ENCODE measurements around the gene GNAI1. TPM values are rescaled to one million over a fixed set of nuclear protein-coding genes. Genes with fewer than 3 reads are reported as not detected.

GNAI1 gene
- total RNA-seq, 2 donors from 2014 or later, result 0.35 to 1.1 TPM

DNA sequence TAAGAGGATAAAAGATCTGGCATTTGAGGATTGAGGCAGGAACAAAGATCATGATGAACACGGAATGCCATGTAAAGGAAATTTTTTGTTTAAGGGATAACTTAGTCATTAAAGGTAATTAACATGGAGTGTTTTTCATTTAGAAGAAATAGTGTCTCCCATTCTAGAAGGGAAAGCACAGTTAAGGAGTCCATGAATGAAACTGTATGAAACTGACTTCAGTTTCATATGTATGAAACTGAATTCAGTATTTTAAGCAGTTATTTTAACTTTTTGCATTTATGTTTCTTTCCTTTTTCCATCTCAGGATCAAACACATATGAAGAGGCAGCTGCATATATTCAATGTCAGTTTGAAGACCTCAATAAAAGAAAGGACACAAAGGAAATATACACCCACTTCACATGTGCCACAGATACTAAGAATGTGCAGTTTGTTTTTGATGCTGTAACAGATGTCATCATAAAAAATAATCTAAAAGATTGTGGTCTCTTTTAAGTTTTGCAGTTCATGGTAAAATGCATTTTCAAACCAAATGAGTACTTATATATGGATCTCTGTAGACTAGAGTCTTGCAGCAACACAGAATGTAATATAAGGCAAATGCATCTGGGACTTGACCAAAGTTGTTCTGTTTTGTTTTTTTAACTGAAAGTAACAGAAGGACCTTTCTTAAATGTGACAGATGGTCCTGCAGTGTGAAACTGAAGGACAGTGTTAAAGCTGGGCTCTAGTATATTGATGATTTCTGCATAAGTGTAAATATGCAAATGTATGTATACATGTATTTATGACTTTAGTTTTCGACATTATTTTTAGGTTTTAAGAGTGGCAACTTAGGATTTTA is 82.6 kb downstream of the GNAI1 start:
- H3K9me3 ChIP-seq (ENCODE audit: control insufficient read depth, low read length, poor library complexity, severe bottlenecking), result no peaks in the 10 kb centered on the region
- H3K4me3 Mint-ChIP-seq, result no peak overlapping the region
- no peak overlapping the region for H3K27ac Mint-ChIP-seq
- no peak for ATAC-seq
- DNase-seq, result no peak
- H3K27me3 Mint-ChIP-seq, result no peaks in the 10 kb centered on the region
- H3K36me3 Mint-ChIP-seq (ENCODE audit: low read depth), result no peaks in the 10 kb centered on the region
- H3K4me1 Mint-ChIP-seq, result no peaks in the 10 kb centered on the region

DNA sequence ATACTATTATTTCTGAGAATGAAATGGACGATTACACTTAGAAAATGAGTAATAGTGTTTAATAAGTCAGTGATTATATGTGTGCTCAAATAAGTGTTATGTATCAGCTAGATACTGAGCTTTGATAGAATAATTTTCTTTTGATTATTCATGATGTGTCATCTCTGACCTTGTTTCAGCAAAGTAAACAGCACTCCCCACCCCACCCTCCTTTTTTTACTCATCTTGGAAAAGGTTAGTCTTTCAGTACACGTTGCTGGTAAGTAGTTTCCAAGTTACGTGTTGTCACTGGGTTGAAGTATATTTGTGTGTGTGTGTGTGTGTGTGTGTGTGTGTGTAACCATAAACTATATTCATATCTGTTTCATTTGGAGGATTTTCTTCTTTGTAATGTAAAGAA is 84.1 kb downstream of the GNAI1 start:
- Mint-ChIP-seq H3K4me3 (no peak overlapping the region), H3K4me1 (no peaks in the 10 kb centered on the region), H3K27me3 (no peaks in the 10 kb centered on the region), H3K36me3 (ENCODE audit: low read depth) (no peaks in the 10 kb centered on the region), H3K27ac (no peak overlapping the region)
- ATAC-seq, result no peak
- no peak for DNase-seq
- H3K9me3 ChIP-seq (ENCODE audit: control insufficient read depth, low read length, poor library complexity, severe bottlenecking), result no peaks in the 10 kb centered on the region

DNA sequence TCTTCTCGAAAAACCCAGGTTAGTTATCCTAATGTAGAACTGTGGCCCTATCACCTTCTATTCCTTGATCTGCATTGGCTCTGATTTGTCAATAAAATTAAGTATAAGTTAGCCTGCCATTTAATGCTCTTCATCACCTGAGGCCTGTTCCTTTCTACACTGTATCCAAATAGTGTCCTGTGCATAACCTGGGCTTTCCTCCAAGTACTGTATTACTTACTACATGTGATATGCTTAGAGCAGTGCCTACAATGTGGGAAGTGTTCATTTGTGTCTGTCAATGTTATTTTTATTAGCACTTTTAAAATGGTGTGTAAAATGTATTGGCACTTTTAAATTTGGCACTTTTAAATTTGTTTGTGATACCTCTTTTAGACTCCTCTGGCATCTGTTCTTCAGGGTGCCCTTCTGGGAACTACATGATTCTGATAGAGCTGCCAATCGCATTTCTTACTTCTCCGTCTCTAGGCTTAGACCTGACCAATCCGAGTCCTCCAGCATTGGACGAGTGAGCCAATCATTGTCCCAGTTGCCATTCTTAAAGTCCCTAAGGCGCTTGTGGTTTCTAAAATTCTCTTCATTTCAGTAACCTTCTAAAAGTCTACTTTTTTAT is 85.5 kb downstream of the GNAI1 start:
- no peaks in the 10 kb centered on the region for H3K9me3 ChIP-seq (ENCODE audit: control insufficient read depth, low read length, poor library complexity, severe bottlenecking)
- Mint-ChIP-seq H3K36me3 (ENCODE audit: low read depth) (no peaks in the 10 kb centered on the region), H3K4me1 (no peaks in the 10 kb centered on the region), H3K4me3 (no peak overlapping the region), H3K27me3 (no peaks in the 10 kb centered on the region), H3K27ac (no peak overlapping the region)
- ATAC-seq, result no peak
- no peak for DNase-seq

DNA sequence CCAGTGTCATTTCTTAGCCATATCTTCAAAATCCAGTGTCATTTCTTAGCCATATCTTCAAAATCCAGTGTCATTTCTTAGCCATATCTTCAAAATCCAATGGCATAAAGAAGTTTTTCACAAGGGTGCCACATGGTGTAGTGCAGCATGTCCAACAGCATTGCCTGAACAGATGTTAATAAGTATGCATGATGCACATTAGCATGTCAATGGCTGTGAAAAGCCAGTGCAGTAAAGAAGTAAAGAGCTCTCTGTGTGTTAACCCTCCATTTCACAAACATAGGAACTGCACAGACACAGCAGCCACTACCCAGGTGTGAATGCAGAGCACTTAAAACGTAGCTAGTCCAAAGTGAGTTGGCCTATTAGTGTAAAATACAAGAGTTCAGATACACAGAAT is 89.8 kb downstream of the GNAI1 start:
- Mint-ChIP-seq H3K4me1 (no peaks in the 10 kb centered on the region), H3K4me3 (no peak overlapping the region), H3K27ac (no peak overlapping the region), H3K36me3 (ENCODE audit: low read depth) (no peaks in the 10 kb centered on the region), H3K27me3 (no peaks in the 10 kb centered on the region)
- no peak for DNase-seq
- H3K9me3 ChIP-seq (ENCODE audit: control insufficient read depth, low read length, poor library complexity, severe bottlenecking), result no peaks in the 10 kb centered on the region
- no peak for ATAC-seq

DNA sequence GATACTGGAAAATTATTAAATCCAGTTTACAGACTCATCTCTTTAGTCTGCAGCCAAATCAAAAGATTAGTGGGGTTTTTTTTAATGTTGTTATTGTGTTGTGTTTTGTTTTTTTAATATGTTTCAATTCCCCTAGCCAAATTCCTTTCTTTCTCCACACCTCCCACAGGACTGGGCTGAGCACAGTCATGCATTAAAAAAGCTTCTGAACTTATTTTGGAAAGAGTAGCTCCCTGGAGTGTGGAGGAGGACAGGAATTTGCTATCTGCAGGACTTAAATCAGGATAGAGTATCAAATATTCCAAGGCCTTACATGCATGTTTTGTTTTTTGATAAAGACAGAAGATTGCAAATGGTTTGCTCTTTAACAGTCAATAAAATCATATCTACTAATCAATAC is 90.7 kb downstream of the GNAI1 start:
- DNase-seq (no peak), ATAC-seq (no peak)
- Mint-ChIP-seq H3K36me3 (ENCODE audit: low read depth) (no peaks in the 10 kb centered on the region), H3K4me1 (no peaks in the 10 kb centered on the region), H3K4me3 (no peak overlapping the region), H3K27ac (no peak overlapping the region), H3K27me3 (no peaks in the 10 kb centered on the region)
- H3K9me3 ChIP-seq (ENCODE audit: control insufficient read depth, low read length, poor library complexity, severe bottlenecking), result no peaks in the 10 kb centered on the region

DNA sequence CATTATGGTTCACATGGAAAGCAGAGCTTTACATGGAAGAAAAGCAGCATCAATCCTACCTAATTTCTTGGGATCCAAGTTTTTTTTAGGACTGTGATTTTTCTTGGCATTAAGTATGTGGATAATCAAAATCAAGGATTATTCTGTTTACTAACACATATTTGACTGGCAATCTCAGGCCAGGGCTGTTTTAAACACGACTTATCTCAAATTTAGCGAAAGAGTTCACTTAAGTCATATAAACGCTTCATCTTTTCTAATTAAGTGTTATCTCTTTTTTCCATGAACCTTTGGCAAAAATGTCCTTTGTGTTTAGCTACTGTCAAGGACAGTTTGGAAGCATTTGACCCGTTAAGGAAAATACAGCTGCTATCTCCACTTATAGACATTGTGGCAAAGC is 92.0 kb downstream of the GNAI1 start:
- ATAC-seq, result no peak
- no peaks in the 10 kb centered on the region for H3K27me3 Mint-ChIP-seq
- H3K36me3 Mint-ChIP-seq (ENCODE audit: low read depth), result no peaks in the 10 kb centered on the region
- H3K27ac Mint-ChIP-seq, result no peak overlapping the region
- no peaks in the 10 kb centered on the region for H3K9me3 ChIP-seq (ENCODE audit: control insufficient read depth, low read length, poor library complexity, severe bottlenecking)
- H3K4me3 Mint-ChIP-seq, result no peak overlapping the region
- H3K4me1 Mint-ChIP-seq, result no peaks in the 10 kb centered on the region
- no peak for DNase-seq

DNA sequence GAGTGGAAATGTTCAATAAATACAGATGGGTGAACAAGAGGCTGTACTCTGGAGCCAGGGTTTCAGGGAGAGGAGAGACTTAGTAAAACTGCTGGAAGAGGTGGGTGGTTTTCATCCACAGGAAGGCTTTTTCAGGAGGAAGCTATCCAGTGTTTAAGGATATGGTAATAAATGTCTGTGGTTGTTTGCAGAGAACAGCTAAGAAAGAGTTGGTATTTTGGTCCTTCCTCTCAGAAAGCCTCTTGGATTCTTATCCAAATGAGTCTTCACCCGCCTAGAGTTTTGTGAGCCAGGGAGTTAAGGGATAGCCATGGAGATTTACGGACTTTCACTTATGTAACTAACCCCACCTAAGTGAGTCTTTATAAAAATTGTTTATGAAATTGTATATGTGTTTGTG is 95.7 kb downstream of the GNAI1 start:
- ATAC-seq (no peak), DNase-seq (no peak)
- Mint-ChIP-seq H3K4me1 (no peaks in the 10 kb centered on the region), H3K36me3 (ENCODE audit: low read depth) (no peaks in the 10 kb centered on the region), H3K27me3 (no peaks in the 10 kb centered on the region), H3K4me3 (no peak overlapping the region), H3K27ac (no peak overlapping the region)
- no peaks in the 10 kb centered on the region for H3K9me3 ChIP-seq (ENCODE audit: control insufficient read depth, low read length, poor library complexity, severe bottlenecking)

DNA sequence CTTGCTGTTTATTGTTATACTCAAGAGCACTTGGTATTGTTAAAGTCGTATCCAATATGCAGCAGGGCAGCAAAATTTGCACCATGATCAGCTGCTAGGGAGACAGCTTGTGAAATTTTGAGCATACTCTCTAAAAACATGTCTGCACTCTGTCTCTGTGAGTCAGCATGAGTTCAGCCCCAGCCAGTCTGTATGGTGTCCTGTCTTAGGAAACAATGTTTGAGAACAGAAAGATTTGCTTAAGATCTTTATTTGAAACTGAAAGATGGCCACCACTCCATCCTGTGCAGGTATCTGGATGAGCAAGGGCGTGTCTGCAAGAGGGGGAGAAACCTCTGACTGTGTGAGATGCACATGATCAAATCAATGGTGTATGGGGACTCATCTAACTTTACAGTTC is 97.1 kb downstream of the GNAI1 start:
- Mint-ChIP-seq H3K4me1 (no peaks in the 10 kb centered on the region), H3K27me3 (no peaks in the 10 kb centered on the region), H3K36me3 (ENCODE audit: low read depth) (no peaks in the 10 kb centered on the region), H3K27ac (no peak overlapping the region), H3K4me3 (no peak overlapping the region)
- DNase-seq, result no peak
- no peak for ATAC-seq
- H3K9me3 ChIP-seq (ENCODE audit: control insufficient read depth, low read length, poor library complexity, severe bottlenecking), result no peaks in the 10 kb centered on the region

DNA sequence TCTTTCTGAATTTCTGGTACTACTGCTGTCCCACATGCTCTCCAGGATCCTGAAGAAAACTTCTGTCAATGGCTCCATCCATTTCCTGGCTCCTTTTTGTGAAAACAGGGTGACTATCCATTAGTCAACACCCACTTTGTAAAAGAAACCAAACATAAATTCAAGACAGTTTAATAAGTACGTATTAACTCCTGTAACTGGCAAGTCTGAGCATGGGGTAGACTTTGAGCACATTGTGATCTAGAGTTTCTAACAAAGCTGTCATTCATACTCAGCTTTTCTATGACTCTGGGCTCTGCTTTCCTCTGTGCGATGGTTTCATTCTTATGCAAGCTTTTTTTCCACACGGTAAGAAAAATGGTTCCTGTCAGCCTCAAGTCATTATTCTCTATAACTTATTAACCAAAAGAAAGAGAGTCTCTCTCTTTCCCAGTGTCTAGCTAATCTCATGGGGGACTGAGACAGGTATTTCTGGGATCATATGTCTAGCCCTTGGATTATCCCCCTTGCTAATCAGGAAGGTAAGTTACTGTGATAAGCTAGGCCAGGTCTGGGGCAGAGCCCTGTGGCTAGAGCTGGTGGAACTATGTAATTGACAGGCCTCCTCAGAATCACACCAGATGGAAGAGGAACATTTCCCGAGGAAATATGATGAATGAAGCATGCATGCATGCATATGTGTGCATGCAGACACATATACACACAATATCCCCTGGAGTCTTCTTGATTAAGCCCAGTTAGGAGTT is 98.5 kb downstream of the GNAI1 start:
- no peak for ATAC-seq
- DNase-seq, result no peak
- no peaks in the 10 kb centered on the region for H3K4me1 Mint-ChIP-seq
- no peak overlapping the region for H3K27ac Mint-ChIP-seq
- H3K36me3 Mint-ChIP-seq (ENCODE audit: low read depth), result no peaks in the 10 kb centered on the region
- no peak overlapping the region for H3K4me3 Mint-ChIP-seq
- no peaks in the 10 kb centered on the region for H3K9me3 ChIP-seq (ENCODE audit: control insufficient read depth, low read length, poor library complexity, severe bottlenecking)
- H3K27me3 Mint-ChIP-seq, result no peaks in the 10 kb centered on the region

DNA sequence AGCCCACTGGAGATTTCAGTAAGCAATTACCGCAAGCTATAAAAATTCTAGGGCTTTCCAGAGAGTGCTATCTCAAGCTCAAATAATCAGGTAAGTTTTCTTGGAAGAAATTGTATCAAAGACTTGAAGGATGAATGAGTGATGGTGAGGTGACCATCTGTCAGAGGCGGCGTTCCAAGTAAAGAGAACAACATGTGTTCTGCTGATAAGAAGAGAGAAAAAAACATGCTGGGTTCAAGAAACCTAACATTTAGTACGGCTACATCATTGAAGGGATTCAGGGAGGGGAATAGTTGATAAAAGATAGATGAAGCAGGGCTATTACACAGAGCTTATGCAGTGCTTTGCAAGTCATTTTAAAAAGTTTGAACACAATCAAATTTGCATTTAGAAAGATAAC is 100.7 kb downstream of the GNAI1 start:
- H3K9me3 ChIP-seq (ENCODE audit: control insufficient read depth, low read length, poor library complexity, severe bottlenecking), result no peaks in the 10 kb centered on the region
- DNase-seq (no peak), ATAC-seq (no peak)
- no peaks in the 10 kb centered on the region for H3K36me3 Mint-ChIP-seq (ENCODE audit: low read depth)
- H3K27ac Mint-ChIP-seq, result no peak overlapping the region
- no peaks in the 10 kb centered on the region for H3K27me3 Mint-ChIP-seq
- H3K4me1 Mint-ChIP-seq, result no peaks in the 10 kb centered on the region
- no peak overlapping the region for H3K4me3 Mint-ChIP-seq

DNA sequence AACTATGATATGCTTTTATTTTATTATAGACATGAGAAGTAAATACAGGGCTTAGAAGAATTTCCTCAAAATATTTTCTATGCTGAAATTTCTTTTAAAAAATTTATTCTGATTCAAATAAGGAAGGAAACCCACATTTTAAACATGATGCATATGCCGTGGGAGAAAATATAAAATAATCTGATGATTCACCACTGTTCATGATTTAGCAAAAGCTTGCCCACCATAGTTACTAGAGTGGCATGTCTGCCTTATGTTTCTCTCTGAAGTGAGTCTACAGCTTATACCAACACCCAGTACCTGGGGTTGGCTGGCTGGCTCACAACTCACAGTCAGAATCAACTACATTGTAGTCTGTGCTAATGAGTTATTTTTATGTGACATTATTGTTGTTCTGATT is 102.0 kb downstream of the GNAI1 start:
- DNase-seq (no peak), ATAC-seq (no peak)
- H3K4me1 Mint-ChIP-seq, result no peaks in the 10 kb centered on the region
- H3K27ac Mint-ChIP-seq, result no peak overlapping the region
- H3K36me3 Mint-ChIP-seq (ENCODE audit: low read depth), result no peaks in the 10 kb centered on the region
- peaks cover 4% of the 10 kb centered on the region for H3K9me3 ChIP-seq (ENCODE audit: control insufficient read depth, low read length, poor library complexity, severe bottlenecking)
- H3K4me3 Mint-ChIP-seq, result no peak overlapping the region
- no peaks in the 10 kb centered on the region for H3K27me3 Mint-ChIP-seq

DNA sequence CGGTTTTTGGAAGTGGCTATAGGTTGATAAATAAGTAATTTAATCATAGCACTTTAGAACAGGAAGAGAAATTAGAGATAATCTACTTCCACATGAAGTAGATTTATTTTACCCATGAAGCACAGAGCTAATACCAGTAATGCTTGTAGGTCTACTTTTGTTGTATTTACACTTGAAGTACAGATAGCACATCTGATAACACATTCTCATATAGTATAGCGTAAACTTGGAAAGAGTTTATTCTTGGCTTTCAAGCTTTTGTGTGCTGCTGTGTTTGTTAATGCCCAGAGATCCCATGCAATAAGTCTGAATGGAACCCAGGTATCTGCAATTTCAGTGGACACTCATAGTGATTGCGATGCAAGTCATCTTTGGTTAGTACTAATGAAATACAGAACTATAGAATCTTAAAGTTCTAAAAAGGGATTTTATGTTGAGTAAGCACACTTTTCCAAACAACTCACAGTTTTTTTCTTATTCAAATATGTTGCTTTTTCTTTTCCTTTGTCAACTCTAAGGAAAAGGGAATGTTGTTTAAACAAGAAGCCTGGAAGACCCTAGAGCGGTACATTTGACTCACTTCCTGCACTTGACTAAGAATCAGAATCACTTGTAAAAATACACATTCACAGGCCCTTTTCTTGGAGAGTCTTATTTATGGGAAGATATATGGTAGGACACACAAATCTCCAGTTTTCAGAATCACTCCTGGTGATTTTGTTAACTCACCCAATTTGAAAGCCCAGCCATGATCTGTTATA is 105.8 kb downstream of the GNAI1 start:
- Mint-ChIP-seq H3K4me3 (no peak overlapping the region), H3K4me1 (no peaks in the 10 kb centered on the region), H3K27me3 (no peaks in the 10 kb centered on the region), H3K36me3 (ENCODE audit: low read depth) (no peaks in the 10 kb centered on the region), H3K27ac (no peak overlapping the region)
- ATAC-seq (no peak), DNase-seq (no peak)
- peaks cover 4% of the 10 kb centered on the region for H3K9me3 ChIP-seq (ENCODE audit: control insufficient read depth, low read length, poor library complexity, severe bottlenecking)

DNA sequence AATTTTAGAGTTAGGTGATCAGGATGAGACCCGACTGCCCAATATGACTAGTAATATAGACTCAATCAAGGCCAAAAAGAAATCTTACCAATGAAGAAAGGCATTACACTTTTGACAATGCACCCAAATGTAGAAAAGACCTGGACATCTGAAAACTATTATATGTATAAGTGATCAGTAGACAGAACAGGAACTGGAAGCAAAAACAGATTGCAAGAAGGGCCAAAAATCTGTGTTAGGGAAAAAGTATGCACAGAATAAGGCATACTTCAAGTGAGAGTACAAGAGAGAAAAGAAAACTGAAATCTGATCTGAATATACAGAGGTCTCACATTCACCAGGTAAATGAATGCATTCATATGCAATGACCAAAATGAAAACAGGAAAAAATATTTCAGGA is 107.0 kb downstream of the GNAI1 start:
- no peaks in the 10 kb centered on the region for H3K4me1 Mint-ChIP-seq

More for the DNA sequence above, 107.0 kb downstream of the GNAI1 start:
- ATAC-seq (no peak), DNase-seq (no peak)
- Mint-ChIP-seq H3K4me3 (no peak overlapping the region), H3K27ac (no peak overlapping the region), H3K27me3 (no peaks in the 10 kb centered on the region), H3K36me3 (ENCODE audit: low read depth) (no peaks in the 10 kb centered on the region)
- peaks cover 4% of the 10 kb centered on the region for H3K9me3 ChIP-seq (ENCODE audit: control insufficient read depth, low read length, poor library complexity, severe bottlenecking)
